GM23338 (cell line): Measurements from ENCODE around the gene WDR70. TPM values are rescaled to one million over a fixed set of nuclear protein-coding genes. Genes with fewer than 3 reads are reported as not detected.

Experiments
- ATAC-seq: fragments of 200-7000 bp; cut with Tn5 transposase; 3 replicates; pipeline ENCODE4 v1.9.1; 2020
- DNase-seq: peaks from one replicate; pipeline ENCODE4 v3.0.0-alpha.2; 2015; ENCODE audit warnings: low spot score
- H2AFZ ChIP-seq: fragments of 200-600 bp; sonication (generic); 2 replicates; pipeline ENCODE4 v1.8.0; 2016; ENCODE audit warnings: antibody characterized with exemption, mild to moderate bottlenecking, moderate library complexity
- H3F3A ChIP-seq: fragments of 200-600 bp; sonication (generic); replicated peaks from 2 replicates; pipeline ENCODE4 v1.8.0; 2017; ENCODE audit warnings: antibody characterized with exemption, mixed run types, low read depth
- H3K27ac ChIP-seq: fragments of 200-600 bp; sonication (generic); 2 replicates; pipeline ENCODE4 v1.6.1; 2016; ENCODE audit warnings: low read depth
- H3K27me3 ChIP-seq: fragments of 200-600 bp; sonication (generic); 2 replicates; pipeline ENCODE4 v1.8.0; 2016; ENCODE audit warnings: mild to moderate bottlenecking, mixed run types, moderate library complexity; ENCODE audit not compliant: insufficient read depth
- H3K36me3 ChIP-seq: fragments of 200-600 bp; sonication (generic); 2 replicates; pipeline ENCODE4 v1.8.0; 2016; ENCODE audit warnings: mild to moderate bottlenecking; ENCODE audit not compliant: insufficient read depth
- H3K4me1 ChIP-seq: fragments of 200-600 bp; sonication (generic); 2 replicates; pipeline ENCODE4 v1.8.0; 2016; ENCODE audit warnings: mild to moderate bottlenecking, moderate library complexity; ENCODE audit not compliant: insufficient read depth
- H3K4me2 ChIP-seq: fragments of 200-600 bp; sonication (generic); 2 replicates; pipeline ENCODE4 v1.7.1; 2017; ENCODE audit warnings: mixed run types
- H3K4me3 ChIP-seq: fragments of 200-600 bp; sonication (generic); 2 replicates; pipeline ENCODE4 v1.6.1; 2016; ENCODE audit warnings: mixed run types
- H3K79me2 ChIP-seq: fragments of 200-600 bp; sonication (generic); replicated peaks from 2 replicates; pipeline ENCODE4 v1.8.0; 2017; ENCODE audit warnings: mild to moderate bottlenecking; ENCODE audit not compliant: insufficient read depth
- H3K9me2 ChIP-seq: fragments of 200-600 bp; sonication (generic); 2 replicates; pipeline ENCODE4 v1.8.0; 2017; ENCODE audit not compliant: insufficient read depth
- H4K20me1 ChIP-seq: fragments of 200-600 bp; sonication (generic); replicated peaks from 2 replicates; pipeline ENCODE4 v1.8.0; 2017; ENCODE audit warnings: mild to moderate bottlenecking; ENCODE audit not compliant: insufficient read depth
- H3K27ac Mint-ChIP-seq: 2 replicates; pipeline ENCODE4 v1.8.0; 2020; ENCODE audit warnings: inconsistent platforms, mild to moderate bottlenecking, moderate library complexity, mixed read lengths
- H3K27me3 Mint-ChIP-seq: 3 replicates; pipeline ENCODE4 v1.8.0; 2022; ENCODE audit warnings: low read depth, mild to moderate bottlenecking, moderate library complexity, mixed read lengths, inconsistent platforms; ENCODE audit not compliant: insufficient read depth, poor library complexity
- H3K36me3 Mint-ChIP-seq: 3 replicates; pipeline ENCODE4 v1.8.0; 2021; ENCODE audit warnings: low read depth, mild to moderate bottlenecking, inconsistent platforms, moderate library complexity, mixed read lengths
- H3K4me1 Mint-ChIP-seq: 3 replicates; pipeline ENCODE4 v1.8.0; 2020; ENCODE audit warnings: mild to moderate bottlenecking, inconsistent platforms, mixed read lengths
- H3K4me3 Mint-ChIP-seq: 3 replicates; pipeline ENCODE4 v1.8.0; 2021; ENCODE audit warnings: moderate library complexity, mild to moderate bottlenecking, inconsistent platforms, mixed read lengths
- H3K9me3 Mint-ChIP-seq: 3 replicates; pipeline ENCODE4 v1.8.0; 2020; ENCODE audit warnings: moderate library complexity, mild to moderate bottlenecking, inconsistent platforms, mixed read lengths
- CREB1 ChIP-seq: fragments of 250-450 bp; sonication (Bioruptor Pico); IDR thresholded peaks from 2 replicates; pipeline ENCODE4 v1.5.0; 2020; ENCODE audit warnings: low read depth, mild to moderate bottlenecking, moderate library complexity
- EZH2 ChIP-seq: fragments of 200-600 bp; sonication (generic); IDR thresholded peaks from one replicate; pipeline ENCODE4 v1.8.0; 2017; ENCODE audit warnings: antibody characterized with exemption, mild to moderate bottlenecking, low read depth; ENCODE audit not compliant: unreplicated experiment
- JUNB ChIP-seq: IDR thresholded peaks from one replicate; pipeline ENCODE4 v1.6.1; 2016; ENCODE audit warnings: antibody characterized with exemption; ENCODE audit not compliant: unreplicated experiment
- STAT1 ChIP-seq: IDR thresholded peaks from one replicate; pipeline ENCODE4 v1.6.1; 2016; ENCODE audit warnings: antibody characterized with exemption; ENCODE audit not compliant: unreplicated experiment
- ZNF114 ChIP-seq: fragments of 250-450 bp; sonication (Bioruptor Pico); IDR thresholded peaks from 2 replicates; pipeline ENCODE4 v1.5.0; 2020; ENCODE audit warnings: mild to moderate bottlenecking, moderate library complexity
- ZNF331 ChIP-seq: fragments of 250-450 bp; sonication (Bioruptor Pico); IDR thresholded peaks from 2 replicates; pipeline ENCODE4 v1.5.0; 2020; ENCODE audit warnings: low read depth, mild to moderate bottlenecking, moderate library complexity
- polyA plus RNA-seq: library from polyadenylated mRNA; unstranded; fragments of >200 nt; fragmentation: Nextera tagmentation; extraction: Ambion mirVana; gene quantifications from 2 replicates; pipeline ENCODE4 v1.2.1, GENCODE V29; 2016
- total RNA-seq: library from RNA; depleted of rRNA; stranded (reverse); fragments of >200 nt; shearing (Covaris generic); gene quantifications from 2 replicates; pipeline ENCODE4 v1.2.3, GENCODE V29; 2014
- TF ChIP-seq, protein P1 (sequence below): IDR thresholded peaks from 2 replicates; pipeline ENCODE4 v1.6.1; 2016; ENCODE audit warnings: antibody characterized with exemption
- TF ChIP-seq, protein P2 (sequence below): IDR thresholded peaks from one replicate; pipeline ENCODE4 v1.6.1; 2018; ENCODE audit warnings: antibody characterized with exemption; ENCODE audit not compliant: unreplicated experiment

The WDR70 gene
- total and polyA plus RNA-seq, 2 experiments from 2014 or later, result 34.9 to 86.7 TPM

GRCh38 chr5:37575541-37576489, 196.7 kb downstream of the WDR70 start (continued):
- TF ChIP-seq, protein P1, sequence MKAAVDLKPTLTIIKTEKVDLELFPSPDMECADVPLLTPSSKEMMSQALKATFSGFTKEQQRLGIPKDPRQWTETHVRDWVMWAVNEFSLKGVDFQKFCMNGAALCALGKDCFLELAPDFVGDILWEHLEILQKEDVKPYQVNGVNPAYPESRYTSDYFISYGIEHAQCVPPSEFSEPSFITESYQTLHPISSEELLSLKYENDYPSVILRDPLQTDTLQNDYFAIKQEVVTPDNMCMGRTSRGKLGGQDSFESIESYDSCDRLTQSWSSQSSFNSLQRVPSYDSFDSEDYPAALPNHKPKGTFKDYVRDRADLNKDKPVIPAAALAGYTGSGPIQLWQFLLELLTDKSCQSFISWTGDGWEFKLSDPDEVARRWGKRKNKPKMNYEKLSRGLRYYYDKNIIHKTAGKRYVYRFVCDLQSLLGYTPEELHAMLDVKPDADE, result no peak
- TF ChIP-seq ZNF331 (CRISPR knock-in tag), result no peak
- TF ChIP-seq CREB1 (CRISPR knock-in tag), result no peak

GRCh38 chr5:37576552-37576951, 197.4 kb downstream of the WDR70 start:
- H3K4me3 Mint-ChIP-seq, result no peak overlapping the region
- DNase-seq (no peak), ATAC-seq (no peak)
- H3K27ac Mint-ChIP-seq, result no peak overlapping the region
- no peaks in the 10 kb centered on the region for H3K36me3 Mint-ChIP-seq
- Histone ChIP-seq H3K79me2 (no peaks in the 10 kb centered on the region), H3K4me1 (no peaks in the 10 kb centered on the region; the same call in 1 of the 2 replicates), H3K9me2 (peaks cover 14% of the 10 kb centered on the region; the same call in 1 of the 2 replicates), H3K4me2 (no peak overlapping the region), H3K27me3 (no peaks in the 10 kb centered on the region), H4K20me1 (no peaks in the 10 kb centered on the region), H3K27ac (no peak overlapping the region), H3F3A (no peaks in the 10 kb centered on the region), H3K36me3 (no peaks in the 10 kb centered on the region), H2AFZ (no peak overlapping the region), H3K4me3 (no peak overlapping the region)
- peaks cover 7% of the 10 kb centered on the region; the same call in 2 of the 3 replicates for H3K4me1 Mint-ChIP-seq
- TF ChIP-seq CREB1 (CRISPR knock-in tag) (no peak), ZNF114 (CRISPR knock-in tag) (no peak), STAT1 (no peak), JUNB (no peak), EZH2 (no peak)
- TF ChIP-seq, protein P2, sequence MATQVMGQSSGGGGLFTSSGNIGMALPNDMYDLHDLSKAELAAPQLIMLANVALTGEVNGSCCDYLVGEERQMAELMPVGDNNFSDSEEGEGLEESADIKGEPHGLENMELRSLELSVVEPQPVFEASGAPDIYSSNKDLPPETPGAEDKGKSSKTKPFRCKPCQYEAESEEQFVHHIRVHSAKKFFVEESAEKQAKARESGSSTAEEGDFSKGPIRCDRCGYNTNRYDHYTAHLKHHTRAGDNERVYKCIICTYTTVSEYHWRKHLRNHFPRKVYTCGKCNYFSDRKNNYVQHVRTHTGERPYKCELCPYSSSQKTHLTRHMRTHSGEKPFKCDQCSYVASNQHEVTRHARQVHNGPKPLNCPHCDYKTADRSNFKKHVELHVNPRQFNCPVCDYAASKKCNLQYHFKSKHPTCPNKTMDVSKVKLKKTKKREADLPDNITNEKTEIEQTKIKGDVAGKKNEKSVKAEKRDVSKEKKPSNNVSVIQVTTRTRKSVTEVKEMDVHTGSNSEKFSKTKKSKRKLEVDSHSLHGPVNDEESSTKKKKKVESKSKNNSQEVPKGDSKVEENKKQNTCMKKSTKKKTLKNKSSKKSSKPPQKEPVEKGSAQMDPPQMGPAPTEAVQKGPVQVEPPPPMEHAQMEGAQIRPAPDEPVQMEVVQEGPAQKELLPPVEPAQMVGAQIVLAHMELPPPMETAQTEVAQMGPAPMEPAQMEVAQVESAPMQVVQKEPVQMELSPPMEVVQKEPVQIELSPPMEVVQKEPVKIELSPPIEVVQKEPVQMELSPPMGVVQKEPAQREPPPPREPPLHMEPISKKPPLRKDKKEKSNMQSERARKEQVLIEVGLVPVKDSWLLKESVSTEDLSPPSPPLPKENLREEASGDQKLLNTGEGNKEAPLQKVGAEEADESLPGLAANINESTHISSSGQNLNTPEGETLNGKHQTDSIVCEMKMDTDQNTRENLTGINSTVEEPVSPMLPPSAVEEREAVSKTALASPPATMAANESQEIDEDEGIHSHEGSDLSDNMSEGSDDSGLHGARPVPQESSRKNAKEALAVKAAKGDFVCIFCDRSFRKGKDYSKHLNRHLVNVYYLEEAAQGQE, result no peak
- no peaks in the 10 kb centered on the region for H3K27me3 Mint-ChIP-seq
- no peaks in the 10 kb centered on the region for H3K9me3 Mint-ChIP-seq
